Measurements from ENCODE around the gene ZNF408. TPM values are rescaled to one million over a fixed set of nuclear protein-coding genes. Genes with fewer than 3 reads are reported as not detected.

ZNF408 gene
- total RNA-seq (2014; rRNA removed; shearing (Covaris generic)) = 17.2 and 25.6 TPM in 2 replicates
- polyA plus RNA-seq (2016; fragmentation: Nextera tagmentation; extraction: Ambion mirVana) = 6.1 and 7.8 TPM in 2 replicates
- long read RNA-seq, transcript ZNF408-201 (5 exons, 2,442 nt) = major isoform, 14 of 15 reads
- long read RNA-seq, partial matches to known transcripts = 1 of 15 reads
- long read RNA-seq, other reads (novel, unspliced or antisense) = 0 of 15 reads

GRCh38 chr11:46700241-46701077, at the start of gene ZNF408, which contains the start of gene ARHGAP1:
TSS of gene ZNF408 (plus strand) at chr11:46701031. CDS start at chr11:46701048, 17 bp downstream.
TSS of gene ARHGAP1 (minus strand) at chr11:46700619. CDS start at chr11:46696107, 4,512 bp downstream.
- peaks cover 30% of the 10 kb centered on the region for H3K79me2 ChIP-seq (replicated peaks; ENCODE audit: insufficient read depth)
- H3F3A ChIP-seq (replicated peaks; ENCODE audit: low read depth) = no peaks in the 10 kb centered on the region
- H3K4me3 ChIP-seq = peak within 1 kb of the TSS; percentile 90
- H3K9me3 Mint-ChIP-seq = no peaks in the 10 kb centered on the region
- TF ChIP-seq POLR2AphosphoS5 (IDR thresholded peaks at IDR 0.05; ENCODE audit: low read depth) = peak; percentile 80
- no peak for TF ChIP-seq JUNB (IDR thresholded peaks at IDR 0.05; ENCODE audit: unreplicated experiment)
- TF ChIP-seq NANOG (IDR thresholded peaks at IDR 0.05; ENCODE audit: borderline replicate concordance) = peak; percentile 19; the same call in 1 of the 2 replicates
- no peak for TF ChIP-seq EZH2 (IDR thresholded peaks at IDR 0.05; ENCODE audit: low read depth, unreplicated experiment)
- no peak for TF ChIP-seq ZNF462 (CRISPR knock-in tag; IDR thresholded peaks at IDR 0.05)
- peak; percentile 80; the same call in 1 of the 2 replicates for TF ChIP-seq ZNF114 (CRISPR knock-in tag; IDR thresholded peaks at IDR 0.05)
- no peak for TF ChIP-seq STAT1 (IDR thresholded peaks at IDR 0.05; ENCODE audit: unreplicated experiment)
- no peak for TF ChIP-seq CTCF (conservative IDR thresholded peaks at IDR 0.05; ENCODE audit: low read depth in 2 of 2)
- no peak for TF ChIP-seq ZNF331 (CRISPR knock-in tag; IDR thresholded peaks at IDR 0.05; ENCODE audit: low read depth)
- TF ChIP-seq REST (IDR thresholded peaks at IDR 0.05; ENCODE audit: unreplicated experiment) = no peak
- peak; percentile 76 for TF ChIP-seq CREB1 (CRISPR knock-in tag; IDR thresholded peaks at IDR 0.05; ENCODE audit: low read depth)
- TF ChIP-seq ETS1 (IDR thresholded peaks at IDR 0.05) = peak; percentile 85
- TF ChIP-seq EZH2phosphoT487 (IDR thresholded peaks at IDR 0.05; ENCODE audit: unreplicated experiment) = no peak
- H3K9me2 ChIP-seq (ENCODE audit: insufficient read depth) = no peaks in the 10 kb centered on the region
- peak; percentile 97 for ATAC-seq
- peak within 1 kb of the TSS; percentile 92 for H3K4me2 ChIP-seq
- no peaks in the 10 kb centered on the region for H3K27me3 ChIP-seq (ENCODE audit: insufficient read depth)
- peaks cover 37% of the 10 kb centered on the region for H3K36me3 Mint-ChIP-seq (ENCODE audit: low read depth)
- H2AFZ ChIP-seq = peak within 1 kb of the TSS; percentile 98
- peaks cover 19% of the 10 kb centered on the region for H3K4me1 Mint-ChIP-seq
- peak; percentile 100 for DNase-seq (ENCODE audit: low spot score)
- peaks cover 15% of the 10 kb centered on the region for H3K27me3 Mint-ChIP-seq (ENCODE audit: insufficient read depth, low read depth, poor library complexity)
- H4K20me1 ChIP-seq (replicated peaks; ENCODE audit: insufficient read depth) = no peaks in the 10 kb centered on the region; the same call in 1 of the 2 replicates
- peak within 1 kb of the TSS; percentile 100 for H3K27ac Mint-ChIP-seq
- peaks cover 26% of the 10 kb centered on the region for H3K36me3 ChIP-seq (ENCODE audit: insufficient read depth)
- H3K27ac ChIP-seq (ENCODE audit: low read depth) = peak within 1 kb of the TSS; percentile 99
- H3K4me3 Mint-ChIP-seq = peak within 1 kb of the TSS; percentile 96
- 0 out of 2 replicates have a peak, but pooled peaks cover 4% of the 10 kb centered on the region for H3K4me1 ChIP-seq (ENCODE audit: insufficient read depth)

Measured in GM23338 (cell line).